HG03457 (cell line): ENCODE measurements around the gene NCBP3.
A peak's percentile ranks its signal among the peaks of the same experiment; 100 is the strongest.

Experiments
- ATAC-seq: cut with Tn5 transposase; IDR thresholded peaks from one replicate; pipeline ENCODE4 v1.9.1; 2021; ENCODE audit warnings: moderate number of reproducible peaks; ENCODE audit not compliant: unreplicated experiment

NCBP3 gene

DNA sequence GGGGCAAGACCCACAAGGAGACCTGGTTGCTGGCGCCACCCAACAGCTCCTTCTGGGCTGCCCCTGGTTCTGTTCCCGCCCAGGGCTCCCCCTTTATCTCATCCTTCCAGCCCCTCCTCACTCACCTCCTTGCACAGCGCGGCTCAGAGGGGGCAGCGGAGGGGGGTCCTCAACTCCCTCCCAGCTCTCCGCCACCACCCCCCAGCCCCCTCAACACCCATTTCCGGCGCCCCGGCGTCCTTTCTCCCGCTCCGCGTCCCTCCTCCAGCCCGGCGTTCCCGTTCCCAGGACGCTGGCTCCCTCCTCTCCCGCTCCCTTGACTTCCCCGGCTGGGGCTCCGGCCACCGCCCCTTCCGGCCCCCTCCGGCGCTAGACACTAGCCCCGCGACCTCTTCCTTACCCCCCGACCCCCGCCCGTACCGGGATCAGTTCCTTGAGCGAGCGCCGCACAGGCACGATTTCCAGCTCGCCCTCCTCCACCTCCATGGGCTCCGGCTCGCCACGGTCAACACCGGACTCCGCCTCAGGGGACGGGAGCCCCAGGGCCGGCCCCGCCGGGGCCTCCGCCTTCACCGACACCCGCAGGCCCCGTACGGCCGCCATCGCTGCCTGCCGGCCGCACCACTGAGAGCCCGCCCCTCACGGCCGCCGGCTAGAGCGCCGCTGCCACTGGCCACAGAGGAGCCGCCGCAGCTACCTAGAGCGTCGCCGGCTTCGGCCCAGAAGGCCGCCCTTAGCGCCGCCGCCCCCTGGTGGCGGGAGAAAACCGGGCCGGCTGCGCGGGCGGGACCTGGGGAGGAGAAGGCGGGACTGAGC, at the start of gene NCBP3:
Gene NCBP3, minus strand, starts transcription at position 626 of the 816 bp plus-strand sequence. Its CDS starts 23 bp downstream, at position 603.
- peak; percentile 78 for ATAC-seq

- ATAC-seq = no peak
Observed at GRCh38 chr17:3895354-3895753, 49.3 kb upstream of the NCBP3 start.

DNA sequence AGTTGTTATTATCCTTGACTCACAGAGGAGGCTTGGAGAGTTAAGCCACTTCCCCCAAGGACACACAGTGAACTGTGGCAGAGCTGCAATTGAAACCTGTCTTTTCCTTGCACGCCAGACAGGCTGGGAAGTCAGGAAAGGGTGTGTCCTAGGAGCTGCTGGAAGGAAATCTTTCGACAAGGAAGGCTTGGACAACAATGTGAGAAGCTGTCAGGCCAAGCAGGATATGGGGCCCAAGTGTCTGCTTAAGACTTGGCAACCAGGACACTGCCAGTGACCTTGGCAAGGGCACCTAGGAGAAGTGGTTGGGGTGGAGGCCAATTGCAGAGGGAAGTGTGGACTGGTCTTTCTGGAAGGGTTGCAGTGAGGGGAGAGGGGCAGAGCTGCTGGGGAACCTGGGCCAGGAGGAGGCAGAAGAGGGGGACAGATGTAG, 48.9 kb upstream of the NCBP3 start:
- ATAC-seq = no peak

DNA sequence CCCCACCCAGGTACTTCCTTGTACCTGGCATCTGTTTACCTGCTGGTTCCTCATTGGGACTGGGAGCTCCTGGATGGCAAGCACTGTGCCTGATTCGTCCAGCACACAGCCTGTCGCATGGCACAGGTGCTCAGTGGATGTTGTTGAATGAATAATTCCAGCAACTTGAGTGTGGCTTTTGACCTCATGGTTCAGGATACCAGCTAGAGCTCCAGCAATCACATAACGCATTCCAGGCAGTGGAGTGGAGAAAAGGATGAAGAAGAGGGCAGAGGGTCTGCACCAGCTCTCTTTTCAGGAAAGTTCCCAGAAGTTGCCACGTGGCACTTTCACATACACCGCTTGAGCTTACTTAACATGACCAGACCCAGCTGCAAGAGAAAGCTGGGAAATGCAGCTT, 48.1 kb upstream of the NCBP3 start:
- no peak for ATAC-seq

GRCh38 chr17:3893720-3894116, 47.7 kb upstream of the NCBP3 start:
- no peak for ATAC-seq

GRCh38 chr17:3893003-3893719, 47.1 kb upstream of the NCBP3 start, which contains the start of gene CAMKK1:
CAMKK1 (minus strand) TSS chr17:3893053; CDS start chr17:3885687, 7,366 bp downstream.
- ATAC-seq = peak; percentile 86

GRCh38 chr17:3892095-3892998, 46.3 kb upstream of the NCBP3 start:
- no peak for ATAC-seq

- no peak for ATAC-seq
Observed at GRCh38 chr17:3891626-3892094, 45.6 kb upstream of the NCBP3 start.

DNA sequence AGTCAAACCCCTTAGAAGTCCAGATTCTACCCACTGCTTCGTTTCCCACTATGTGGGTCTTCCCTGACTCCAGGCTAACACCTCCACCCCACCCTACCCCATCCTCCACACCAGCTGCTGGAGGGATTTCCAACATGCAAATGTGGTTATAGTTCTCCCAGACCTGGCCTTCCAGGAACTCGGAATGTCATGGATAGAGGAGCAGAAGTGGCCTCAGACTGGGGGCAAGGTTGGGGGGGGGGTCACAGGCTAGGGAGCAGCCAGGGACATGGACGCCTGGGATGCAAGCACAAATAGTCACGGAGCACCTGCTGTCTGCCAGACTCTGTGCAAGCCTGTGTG, 44.8 kb upstream of the NCBP3 start:
- no peak for ATAC-seq

GRCh38 chr17:3890082-3890877, 44.2 kb upstream of the NCBP3 start:
- no peak for ATAC-seq

DNA sequence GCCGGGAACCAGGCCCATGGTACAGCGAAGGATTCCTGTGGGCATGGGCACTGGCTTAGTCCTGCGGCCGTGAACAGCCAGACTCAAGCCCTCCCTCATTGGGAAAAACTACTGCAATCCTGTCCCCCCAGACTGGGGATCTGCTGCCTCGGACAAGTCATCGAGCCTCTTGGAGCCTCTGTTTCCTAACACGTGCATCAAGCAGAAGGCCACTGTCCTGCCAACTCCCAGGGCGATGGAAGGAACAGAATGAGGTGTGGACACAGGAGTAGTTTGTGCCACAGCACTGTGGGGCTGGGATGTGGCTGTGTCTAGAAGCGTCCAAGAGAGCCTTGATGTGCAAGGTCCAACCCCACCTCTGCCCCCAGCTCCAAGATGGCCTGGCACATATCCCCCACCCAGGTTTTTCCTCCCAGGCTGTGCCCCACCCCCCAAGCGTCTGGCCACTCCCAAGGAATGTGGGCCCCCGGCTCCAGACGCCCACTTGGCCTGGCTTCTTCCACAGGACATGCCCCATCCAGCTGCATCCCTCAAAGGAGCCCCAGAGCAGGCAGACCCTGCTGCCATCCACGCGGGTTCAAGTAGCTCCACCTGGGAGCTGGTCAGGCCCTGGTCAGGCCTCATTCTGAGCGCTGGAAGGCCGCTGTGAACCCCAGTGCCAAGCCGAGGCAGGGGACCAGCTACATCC, 43.4 kb upstream of the NCBP3 start:
- no peak for ATAC-seq

DNA sequence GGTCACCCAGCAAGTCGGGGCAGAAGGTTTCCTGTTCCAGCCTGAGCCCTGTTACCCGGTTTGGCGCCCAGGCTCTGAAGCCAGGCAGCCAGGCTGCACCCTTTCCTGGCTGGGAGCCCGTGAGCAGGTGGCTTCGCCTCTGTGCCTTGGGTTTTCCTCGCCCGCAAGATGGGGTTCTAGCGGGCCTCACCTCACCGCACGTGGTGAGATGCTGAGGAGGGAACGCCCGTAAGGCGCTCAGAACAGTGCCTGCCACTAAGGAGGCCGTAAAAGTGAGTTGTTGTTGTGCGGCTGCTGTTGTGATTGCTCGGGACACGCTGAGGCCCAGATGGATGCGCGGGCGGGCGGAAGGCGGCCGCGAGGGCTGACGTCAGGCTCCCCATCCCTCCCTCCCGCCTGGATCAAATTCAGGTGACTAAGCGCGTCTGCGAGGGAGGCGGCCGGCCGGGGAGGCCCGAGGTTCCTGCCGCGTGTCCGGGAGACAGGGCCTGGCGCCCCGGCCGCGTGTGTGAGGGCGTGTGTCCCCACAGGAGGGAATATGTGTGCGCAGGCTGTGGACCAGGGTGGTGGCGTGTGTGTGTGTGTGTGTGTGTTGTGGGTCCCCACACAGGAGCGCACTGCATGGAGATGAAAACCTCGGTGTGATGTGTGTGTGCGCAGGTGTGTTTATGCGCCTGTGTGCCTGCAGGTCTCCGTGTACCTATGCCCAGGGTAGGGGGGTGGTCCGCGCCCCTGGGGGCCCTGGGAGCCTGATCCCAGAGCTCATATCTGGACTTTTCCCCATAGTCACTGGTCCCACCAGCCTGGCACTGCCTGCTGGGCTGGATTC, 42.5 kb upstream of the NCBP3 start:
- ATAC-seq = no peak

DNA sequence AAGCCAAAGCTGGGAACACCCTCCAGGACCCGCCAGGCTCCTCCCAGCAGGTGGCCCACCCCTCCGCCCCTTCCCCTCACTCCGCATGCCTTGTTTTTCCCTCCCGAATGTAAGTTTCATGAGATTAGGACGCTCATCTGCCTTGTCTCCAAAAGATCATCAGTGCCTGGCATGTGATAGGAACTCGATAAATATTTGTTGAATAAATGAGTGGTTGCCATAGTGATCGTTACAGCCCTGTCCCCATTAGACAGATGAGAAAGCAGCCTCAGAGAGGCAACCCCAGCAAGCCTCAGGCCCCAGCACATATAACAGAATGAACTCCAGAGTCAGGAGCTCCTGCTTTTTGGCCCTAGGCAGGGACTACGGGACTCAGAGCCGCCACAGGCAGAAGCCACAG, 41.8 kb upstream of the NCBP3 start:
- no peak for ATAC-seq

DNA sequence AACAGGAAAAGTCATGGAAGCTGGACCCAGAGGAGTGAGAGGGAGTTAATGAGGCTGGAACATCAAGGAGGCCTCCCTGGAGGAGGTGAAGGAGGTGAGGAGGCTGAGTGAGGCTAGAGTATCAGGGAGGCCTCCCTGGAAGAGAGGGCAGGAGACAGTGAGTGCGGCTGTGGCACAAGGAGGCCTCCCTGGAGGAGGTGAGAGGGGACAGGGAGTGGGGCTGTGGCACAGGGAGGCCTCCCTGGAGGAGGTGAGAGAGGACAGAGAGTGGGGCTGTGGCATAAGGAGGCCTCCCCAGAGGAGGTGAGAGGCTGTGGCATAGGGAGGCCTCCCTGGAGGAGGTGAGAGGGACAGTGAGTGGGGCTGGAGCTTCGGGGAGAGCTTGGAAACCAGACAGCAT, 41.3 kb upstream of the NCBP3 start:
- ATAC-seq = no peak

GRCh38 chr17:3886776-3887175, 40.7 kb upstream of the NCBP3 start:
- no peak for ATAC-seq

DNA sequence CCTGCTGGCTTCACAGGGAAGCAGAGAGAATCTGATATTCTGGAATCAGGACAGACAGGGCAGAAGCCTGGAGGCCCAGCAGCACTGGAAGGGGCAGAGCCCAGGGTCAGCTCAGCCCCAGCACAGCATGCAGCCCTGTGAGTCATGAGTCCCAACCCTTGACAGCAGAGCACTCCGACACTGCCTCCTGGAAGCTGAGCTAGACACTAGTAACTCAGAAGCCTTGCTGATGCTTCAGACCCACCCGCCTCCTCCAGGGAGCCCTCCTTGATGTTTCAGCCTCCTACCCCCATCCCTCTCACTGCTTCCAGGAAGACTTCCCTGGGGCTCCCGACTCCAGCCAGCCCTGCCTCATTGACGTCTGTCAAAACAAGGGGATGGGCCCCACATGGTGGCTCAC, 39.9 kb upstream of the NCBP3 start:
- no peak for ATAC-seq

DNA sequence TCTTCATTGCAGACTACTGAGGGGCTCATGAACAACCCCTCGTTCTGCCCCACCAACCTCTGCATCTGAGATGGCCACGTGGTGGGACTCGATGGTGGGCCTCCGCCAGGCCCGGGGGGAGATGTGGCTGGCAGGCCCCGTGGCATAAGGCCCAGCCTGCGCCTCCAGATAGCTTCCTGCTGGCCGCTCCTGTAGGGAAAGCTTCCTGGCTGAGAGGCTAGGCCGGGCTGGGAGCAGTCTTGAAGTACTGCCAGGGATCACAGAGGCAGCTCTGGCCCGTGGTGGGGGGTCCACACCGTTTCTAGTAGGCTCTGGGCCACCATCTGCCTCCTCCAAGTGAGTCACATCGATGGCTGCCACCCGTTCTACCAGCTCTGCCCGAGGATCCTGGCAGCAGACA, 39.2 kb upstream of the NCBP3 start:
- no peak for ATAC-seq

- no peak for ATAC-seq
Observed at GRCh38 chr17:3884188-3884587, 38.1 kb upstream of the NCBP3 start.

GRCh38 chr17:3882276-3882675, 36.2 kb upstream of the NCBP3 start:
- ATAC-seq = no peak
